ENCODE measurements around the gene OR1M1.

DNA sequence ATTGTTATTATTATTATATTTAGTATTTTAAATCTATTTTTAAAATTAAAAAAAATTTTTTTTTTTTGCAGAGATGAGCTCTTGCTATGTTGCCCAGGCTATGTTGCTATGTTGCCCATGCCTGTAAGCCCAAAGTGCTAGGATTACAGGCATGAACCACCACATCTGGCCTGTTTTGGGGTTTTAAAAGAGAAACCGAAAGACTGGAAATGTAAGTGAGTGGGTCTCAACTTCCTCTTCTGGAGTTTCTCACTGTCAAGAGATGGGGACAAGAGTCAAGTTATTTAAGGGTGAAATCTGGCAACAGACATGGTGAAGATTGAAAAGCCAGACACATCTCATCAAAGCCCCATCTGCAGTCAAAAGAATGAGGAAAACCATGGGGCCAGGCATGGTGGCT lies 44.1 kb downstream of the OR1M1 start:
- TF ChIP-seq, protein P1, sequence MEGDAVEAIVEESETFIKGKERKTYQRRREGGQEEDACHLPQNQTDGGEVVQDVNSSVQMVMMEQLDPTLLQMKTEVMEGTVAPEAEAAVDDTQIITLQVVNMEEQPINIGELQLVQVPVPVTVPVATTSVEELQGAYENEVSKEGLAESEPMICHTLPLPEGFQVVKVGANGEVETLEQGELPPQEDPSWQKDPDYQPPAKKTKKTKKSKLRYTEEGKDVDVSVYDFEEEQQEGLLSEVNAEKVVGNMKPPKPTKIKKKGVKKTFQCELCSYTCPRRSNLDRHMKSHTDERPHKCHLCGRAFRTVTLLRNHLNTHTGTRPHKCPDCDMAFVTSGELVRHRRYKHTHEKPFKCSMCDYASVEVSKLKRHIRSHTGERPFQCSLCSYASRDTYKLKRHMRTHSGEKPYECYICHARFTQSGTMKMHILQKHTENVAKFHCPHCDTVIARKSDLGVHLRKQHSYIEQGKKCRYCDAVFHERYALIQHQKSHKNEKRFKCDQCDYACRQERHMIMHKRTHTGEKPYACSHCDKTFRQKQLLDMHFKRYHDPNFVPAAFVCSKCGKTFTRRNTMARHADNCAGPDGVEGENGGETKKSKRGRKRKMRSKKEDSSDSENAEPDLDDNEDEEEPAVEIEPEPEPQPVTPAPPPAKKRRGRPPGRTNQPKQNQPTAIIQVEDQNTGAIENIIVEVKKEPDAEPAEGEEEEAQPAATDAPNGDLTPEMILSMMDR (IDR thresholded peaks at IDR 0.05; ENCODE audit: low read depth, low read length, poor library complexity, severe bottlenecking): no peak
- TF ChIP-seq EZH2phosphoT487 (IDR thresholded peaks at IDR 0.05; ENCODE audit: borderline replicate concordance, low read length): no peak

Measured in DOHH2 (cell line).